ENCODE results near the gene MPHOSPH9.

The MPHOSPH9 gene

DNA sequence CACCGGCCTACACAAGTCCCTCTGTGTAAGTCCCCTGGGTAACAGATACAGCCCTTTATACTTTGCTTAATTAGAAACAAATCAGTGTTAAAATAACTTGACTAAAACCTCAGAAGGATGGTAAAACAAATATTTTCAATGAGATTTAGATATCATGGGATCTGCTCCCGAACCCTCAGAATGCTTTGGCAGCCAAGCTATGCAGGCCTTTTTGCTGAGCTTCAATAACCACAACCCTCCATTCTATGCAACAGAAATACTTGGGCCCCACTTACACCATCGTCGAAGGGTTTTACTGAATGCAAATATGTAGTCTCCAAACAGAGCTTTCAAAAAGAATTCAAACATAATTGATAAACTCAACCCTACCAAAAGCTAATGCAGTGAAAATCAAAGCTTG, 52.8 kb downstream of the MPHOSPH9 start:
- TF ChIP-seq, protein P1, sequence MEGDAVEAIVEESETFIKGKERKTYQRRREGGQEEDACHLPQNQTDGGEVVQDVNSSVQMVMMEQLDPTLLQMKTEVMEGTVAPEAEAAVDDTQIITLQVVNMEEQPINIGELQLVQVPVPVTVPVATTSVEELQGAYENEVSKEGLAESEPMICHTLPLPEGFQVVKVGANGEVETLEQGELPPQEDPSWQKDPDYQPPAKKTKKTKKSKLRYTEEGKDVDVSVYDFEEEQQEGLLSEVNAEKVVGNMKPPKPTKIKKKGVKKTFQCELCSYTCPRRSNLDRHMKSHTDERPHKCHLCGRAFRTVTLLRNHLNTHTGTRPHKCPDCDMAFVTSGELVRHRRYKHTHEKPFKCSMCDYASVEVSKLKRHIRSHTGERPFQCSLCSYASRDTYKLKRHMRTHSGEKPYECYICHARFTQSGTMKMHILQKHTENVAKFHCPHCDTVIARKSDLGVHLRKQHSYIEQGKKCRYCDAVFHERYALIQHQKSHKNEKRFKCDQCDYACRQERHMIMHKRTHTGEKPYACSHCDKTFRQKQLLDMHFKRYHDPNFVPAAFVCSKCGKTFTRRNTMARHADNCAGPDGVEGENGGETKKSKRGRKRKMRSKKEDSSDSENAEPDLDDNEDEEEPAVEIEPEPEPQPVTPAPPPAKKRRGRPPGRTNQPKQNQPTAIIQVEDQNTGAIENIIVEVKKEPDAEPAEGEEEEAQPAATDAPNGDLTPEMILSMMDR (conservative IDR thresholded peaks at IDR 0.05; ENCODE audit: control insufficient read depth, insufficient read depth, low read depth, low read length): no peak
- DNase-seq (ENCODE audit: low read depth): no peak
- H3K4me3 ChIP-seq (ENCODE audit: control insufficient read depth, low read depth, low read length): no peak overlapping the region

DNA sequence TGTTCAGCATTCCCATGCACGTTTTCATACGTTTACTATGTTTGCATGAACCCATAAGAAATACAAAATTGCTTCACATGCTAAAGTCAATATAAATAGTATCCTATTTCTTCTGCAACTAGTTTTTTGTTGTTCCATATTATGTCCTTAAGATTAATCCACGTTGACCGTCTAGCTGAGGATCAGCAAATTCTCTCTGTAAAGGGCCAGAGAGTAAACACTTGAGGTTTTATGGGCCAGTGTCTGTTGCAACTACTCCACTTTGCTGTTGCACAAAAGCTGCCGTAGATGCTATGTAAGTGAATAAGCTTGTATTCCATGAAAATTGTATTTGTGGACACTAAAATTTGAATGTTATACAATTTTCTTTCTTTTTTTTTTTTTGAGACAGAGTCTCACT, 61.0 kb downstream of the MPHOSPH9 start:
- TF ChIP-seq, protein P1 (conservative IDR thresholded peaks at IDR 0.05; ENCODE audit: control insufficient read depth, insufficient read depth, low read depth, low read length): no peak
- H3K4me3 ChIP-seq (ENCODE audit: control insufficient read depth, low read depth, low read length): no peak overlapping the region
- no peak for DNase-seq (ENCODE audit: low read depth)

DNA sequence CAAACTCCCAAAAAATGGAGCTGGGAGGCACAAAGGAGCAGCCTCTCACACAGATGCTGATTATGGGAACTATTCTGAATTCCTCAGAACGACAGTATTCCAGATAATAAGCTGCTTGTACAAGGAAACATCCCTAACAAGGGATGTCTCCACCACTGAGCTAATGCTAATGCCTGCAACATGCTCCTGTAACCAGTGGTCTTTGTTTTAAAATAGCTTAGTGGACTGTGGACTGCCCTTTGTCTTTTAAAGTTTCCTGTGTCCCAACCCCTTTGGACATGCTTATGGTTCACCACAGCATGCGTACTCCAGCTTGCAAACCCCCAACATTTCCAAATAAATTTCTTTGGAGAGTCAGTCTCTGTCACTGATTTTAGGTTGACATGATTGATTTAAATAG, 65.6 kb downstream of the MPHOSPH9 start:
- DNase-seq (ENCODE audit: low read depth): no peak
- TF ChIP-seq, protein P1 (conservative IDR thresholded peaks at IDR 0.05; ENCODE audit: control insufficient read depth, insufficient read depth, low read depth, low read length): no peak
- no peak overlapping the region for H3K4me3 ChIP-seq (ENCODE audit: control insufficient read depth, low read depth, low read length)

DNA sequence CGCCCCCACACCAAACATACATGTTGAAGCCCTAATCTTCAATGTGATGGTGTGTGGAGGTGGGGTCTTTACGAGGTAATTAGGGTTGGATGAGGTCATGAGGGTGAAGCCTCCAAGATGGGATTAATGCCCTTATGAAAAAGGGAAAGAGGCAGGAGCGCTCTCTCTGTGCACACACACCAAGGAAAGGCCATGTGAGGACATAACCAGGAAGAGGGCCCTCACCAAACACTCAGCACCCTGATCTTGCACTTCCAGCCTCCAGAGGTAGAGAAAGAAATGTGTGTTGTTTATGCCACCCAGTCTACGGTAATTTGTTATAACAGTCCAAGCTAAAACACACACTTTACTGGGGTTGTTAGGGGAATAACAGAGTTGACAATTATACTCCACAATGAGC, 67.4 kb downstream of the MPHOSPH9 start:
- no peak for DNase-seq (ENCODE audit: low read depth)
- H3K4me3 ChIP-seq (ENCODE audit: control insufficient read depth, low read depth, low read length): no peak overlapping the region
- TF ChIP-seq, protein P1 (conservative IDR thresholded peaks at IDR 0.05; ENCODE audit: control insufficient read depth, insufficient read depth, low read depth, low read length): no peak

DNA sequence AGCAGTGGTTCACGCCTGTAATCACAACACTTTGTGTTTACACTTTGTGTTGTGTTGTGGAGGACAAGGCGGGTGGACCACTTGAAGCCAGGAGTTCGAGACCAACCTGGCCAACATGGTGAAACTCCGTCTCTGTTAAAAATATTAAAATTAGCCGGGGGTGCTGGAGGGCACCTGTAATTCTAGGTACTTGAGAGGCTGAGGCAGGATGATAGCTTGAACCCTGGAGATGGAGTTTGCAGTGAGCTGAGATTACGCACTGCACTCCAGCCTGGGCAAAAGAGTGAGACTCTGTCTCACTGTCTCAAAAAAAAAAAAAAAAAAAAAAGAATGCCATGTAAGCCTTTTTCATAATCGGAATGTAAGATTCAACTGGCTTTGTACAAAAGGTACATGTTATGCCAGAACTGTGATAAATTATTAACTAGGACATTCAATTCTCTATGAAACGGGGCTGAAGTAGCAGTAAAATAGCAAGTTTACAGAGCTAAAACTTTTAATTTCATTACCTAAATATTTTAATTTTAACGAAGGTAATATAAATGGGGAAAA, 68.2 kb downstream of the MPHOSPH9 start:
- H3K4me3 ChIP-seq (ENCODE audit: control insufficient read depth, low read depth, low read length): no peak overlapping the region
- no peak for DNase-seq (ENCODE audit: low read depth)
- TF ChIP-seq, protein P1 (conservative IDR thresholded peaks at IDR 0.05; ENCODE audit: control insufficient read depth, insufficient read depth, low read depth, low read length): no peak

DNA sequence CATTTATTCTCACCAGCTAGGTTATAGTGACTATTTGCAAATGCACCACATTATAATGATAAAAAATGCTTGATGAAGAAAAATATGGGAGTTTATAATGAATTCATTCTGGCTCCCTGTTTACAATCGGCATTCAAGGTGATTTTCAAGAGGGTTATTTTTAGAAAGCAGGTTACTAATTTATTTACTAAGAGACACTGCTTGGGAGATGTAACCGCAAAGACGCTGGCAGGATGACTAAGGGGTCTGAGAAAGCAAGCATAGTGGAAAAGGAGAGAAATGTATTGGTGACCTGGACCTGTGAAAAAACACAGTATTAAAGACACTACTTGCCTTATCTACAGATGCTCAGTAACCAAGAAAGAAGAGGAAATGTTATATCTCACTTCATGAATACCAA, 68.7 kb downstream of the MPHOSPH9 start:
- TF ChIP-seq, protein P1 (conservative IDR thresholded peaks at IDR 0.05; ENCODE audit: control insufficient read depth, insufficient read depth, low read depth, low read length): no peak
- no peak for DNase-seq (ENCODE audit: low read depth)
- no peak overlapping the region for H3K4me3 ChIP-seq (ENCODE audit: control insufficient read depth, low read depth, low read length)

DNA sequence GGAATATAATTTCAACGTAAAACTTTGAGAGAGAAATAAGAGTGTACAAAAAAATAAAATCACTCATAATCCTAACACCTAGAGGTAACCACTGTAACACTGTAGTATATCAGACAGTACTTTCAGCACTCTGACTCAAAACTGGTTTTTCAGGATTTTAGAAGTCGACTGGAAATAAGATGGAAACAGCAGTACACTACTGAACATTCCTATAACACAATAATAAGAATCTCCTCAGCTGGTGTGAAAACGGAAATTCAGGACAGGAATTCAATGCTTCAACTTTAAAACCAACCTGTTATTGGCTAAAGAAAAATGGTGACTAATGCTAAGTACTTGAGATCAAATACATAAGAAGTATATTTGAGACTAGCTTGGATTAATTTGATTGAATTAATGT, 69.7 kb downstream of the MPHOSPH9 start:
- TF ChIP-seq, protein P1 (conservative IDR thresholded peaks at IDR 0.05; ENCODE audit: control insufficient read depth, insufficient read depth, low read depth, low read length): no peak
- H3K4me3 ChIP-seq (ENCODE audit: control insufficient read depth, low read depth, low read length): no peak overlapping the region
- DNase-seq (ENCODE audit: low read depth): no peak
